Measurements from ENCODE around the gene GALNT11.
A peak's percentile ranks its signal among the peaks of the same experiment; 100 is the strongest.
"Not testable (repeated sequence)": the region's sequence is repeated elsewhere in the genome, so short reads cannot be mapped to it uniquely, and the experiment has no call there.

Gene GALNT11

DNA sequence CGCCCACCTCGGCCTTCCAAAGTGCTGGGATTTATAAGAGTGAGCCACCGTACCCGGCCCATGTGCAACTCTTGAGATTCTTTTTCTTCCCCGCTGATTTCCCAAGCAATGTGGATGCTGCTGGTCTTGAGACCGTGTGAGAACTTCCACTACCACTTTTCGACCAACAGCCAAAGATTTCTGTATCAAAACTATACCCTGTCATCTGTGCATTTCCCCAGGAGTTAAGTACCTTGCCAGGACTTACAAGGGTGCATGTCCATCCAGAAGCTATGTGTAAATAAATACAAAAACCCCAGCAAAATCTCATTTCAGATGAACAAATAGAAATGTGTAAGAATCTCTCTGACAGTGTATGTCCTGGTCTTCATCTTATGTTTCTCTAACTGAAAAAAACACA, 9.9 kb upstream of the GALNT11 start:
- Mint-ChIP-seq H3K9me3 (peaks cover 5% of the 10 kb centered on the region), H3K4me1 (no peaks in the 10 kb centered on the region), H3K36me3 (no peaks in the 10 kb centered on the region), H3K27ac (no peak overlapping the region), H3K4me3 (no peak overlapping the region), H3K27me3 (peaks cover 27% of the 10 kb centered on the region)
- no peak for ATAC-seq

DNA sequence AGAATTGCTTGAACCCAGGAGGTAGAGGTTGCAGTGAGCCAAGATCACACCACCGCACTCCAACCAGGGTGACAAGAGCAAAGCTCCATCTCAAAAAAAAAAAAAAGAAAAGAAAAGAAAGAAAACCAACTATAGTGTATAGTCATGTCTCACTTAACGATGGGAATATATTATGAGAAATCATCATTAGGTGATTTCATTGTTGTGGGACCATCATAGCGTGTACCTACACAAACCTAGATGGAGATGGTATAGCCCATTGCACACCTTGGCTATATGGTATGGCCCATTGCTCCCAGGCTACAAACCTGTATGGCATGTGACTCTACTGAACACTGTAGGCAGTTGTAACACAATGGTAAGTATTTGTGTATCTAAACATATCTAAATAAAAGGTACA, 8.5 kb upstream of the GALNT11 start:
- ATAC-seq: no peak
- Mint-ChIP-seq H3K36me3 (no peaks in the 10 kb centered on the region), H3K9me3 (peaks cover 5% of the 10 kb centered on the region)

DNA sequence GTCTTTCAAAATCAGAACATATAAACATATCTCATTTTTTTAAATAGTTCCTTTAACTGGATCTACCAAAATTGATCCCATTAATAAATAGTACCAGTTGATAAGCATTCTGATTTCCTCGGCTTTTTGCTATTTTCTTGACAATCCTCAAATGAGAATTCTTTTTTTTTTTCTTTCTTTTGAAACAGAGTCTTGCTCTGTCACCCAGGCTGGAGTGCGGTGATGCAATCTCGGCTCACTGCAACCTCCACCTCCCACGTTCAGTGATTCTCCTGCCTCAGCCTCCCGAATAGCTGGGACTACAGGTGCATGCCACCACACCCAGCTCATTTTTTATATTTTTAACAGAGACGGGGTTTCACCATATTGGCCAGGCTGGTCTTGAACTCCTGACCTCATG, 7.8 kb upstream of the GALNT11 start:
- not testable (repeated sequence) for H3K9me3 Mint-ChIP-seq, H3K36me3 Mint-ChIP-seq, ATAC-seq, H3K27me3 Mint-ChIP-seq, H3K27ac Mint-ChIP-seq, H3K4me3 Mint-ChIP-seq, H3K4me1 Mint-ChIP-seq

More for the DNA sequence above, 8.5 kb upstream of the GALNT11 start:
- H3K4me1 Mint-ChIP-seq: no peaks in the 10 kb centered on the region
- H3K4me3 Mint-ChIP-seq: no peak overlapping the region
- no peak overlapping the region for H3K27ac Mint-ChIP-seq
- H3K27me3 Mint-ChIP-seq: peaks cover 16% of the 10 kb centered on the region

DNA sequence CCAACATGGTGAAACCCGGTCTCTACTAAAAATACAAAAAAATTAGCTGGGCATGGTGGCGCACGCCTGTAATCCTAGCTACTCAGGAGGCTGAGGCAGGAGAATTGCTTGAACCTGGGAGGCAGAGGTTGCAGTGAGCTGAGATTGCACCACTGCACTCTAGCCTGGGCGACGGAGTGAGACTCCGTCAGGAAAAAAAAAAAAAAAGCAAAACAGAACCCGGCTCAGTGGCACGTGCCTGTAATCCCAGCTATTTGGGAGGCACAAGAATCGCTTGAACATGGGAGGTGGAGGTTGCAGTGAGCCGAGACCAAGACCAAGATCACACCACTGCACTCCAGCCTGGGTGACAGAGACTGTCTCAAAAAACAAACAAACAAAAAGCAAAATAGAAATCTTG, 3.7 kb upstream of the GALNT11 start:
- H3K4me1 Mint-ChIP-seq: peaks cover 13% of the 10 kb centered on the region
- not testable (repeated sequence) for H3K27me3 Mint-ChIP-seq, H3K36me3 Mint-ChIP-seq, H3K4me3 Mint-ChIP-seq, H3K9me3 Mint-ChIP-seq, ATAC-seq, H3K27ac Mint-ChIP-seq

DNA sequence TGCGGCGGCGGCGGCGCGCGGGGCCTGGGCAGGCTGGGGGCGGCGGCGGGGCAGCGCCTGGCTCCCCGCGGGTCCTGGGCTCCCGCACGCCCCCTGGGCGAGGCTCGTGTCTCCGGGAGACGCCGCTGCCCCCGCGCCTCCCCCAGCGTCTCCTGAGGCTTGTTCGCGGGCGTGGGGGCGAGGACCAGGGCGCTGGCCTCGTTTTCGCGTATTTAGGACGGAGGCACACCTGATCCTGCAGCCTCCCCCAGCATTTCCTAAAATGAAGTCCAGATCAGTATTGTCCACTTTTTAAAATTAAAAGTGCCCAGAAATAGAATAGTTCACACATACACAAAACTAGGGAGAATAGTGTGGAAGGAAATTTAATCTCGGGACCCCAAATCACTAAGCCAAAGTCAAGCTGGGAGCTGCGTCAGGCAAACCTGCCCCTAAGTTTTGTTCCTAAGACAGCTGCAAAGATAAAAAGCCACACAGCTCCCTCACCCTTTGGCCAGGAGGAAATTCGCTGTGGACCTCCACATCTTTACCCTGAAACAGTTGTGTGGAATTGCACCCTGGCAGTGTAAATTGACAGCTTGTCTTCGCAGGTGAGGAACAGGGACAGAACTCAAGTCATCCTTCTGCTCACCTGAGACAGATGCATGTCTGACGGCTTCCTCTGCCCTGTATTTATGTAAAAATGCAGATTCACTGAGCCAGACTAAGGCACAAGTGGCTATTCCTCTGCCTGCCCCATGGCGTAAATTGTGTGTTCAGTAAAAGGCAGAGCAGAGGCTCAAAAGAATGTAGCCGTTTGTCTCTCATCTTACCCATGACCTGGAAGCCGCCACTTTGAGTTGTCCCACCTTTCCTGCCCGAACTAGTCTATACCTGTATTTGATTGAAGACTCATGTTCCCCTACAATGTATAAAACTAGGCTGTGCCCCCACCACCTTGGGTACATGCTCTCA, 740 bp downstream of the GALNT11 start:
- Mint-ChIP-seq H3K36me3 (peaks cover 21% of the 10 kb centered on the region), H3K9me3 (no peaks in the 10 kb centered on the region), H3K27ac (peak overlapping the region; percentile 80), H3K4me1 (peaks cover 36% of the 10 kb centered on the region), H3K27me3 (no peaks in the 10 kb centered on the region), H3K4me3 (peak overlapping the region; percentile 77)
- ATAC-seq: no peak

DNA sequence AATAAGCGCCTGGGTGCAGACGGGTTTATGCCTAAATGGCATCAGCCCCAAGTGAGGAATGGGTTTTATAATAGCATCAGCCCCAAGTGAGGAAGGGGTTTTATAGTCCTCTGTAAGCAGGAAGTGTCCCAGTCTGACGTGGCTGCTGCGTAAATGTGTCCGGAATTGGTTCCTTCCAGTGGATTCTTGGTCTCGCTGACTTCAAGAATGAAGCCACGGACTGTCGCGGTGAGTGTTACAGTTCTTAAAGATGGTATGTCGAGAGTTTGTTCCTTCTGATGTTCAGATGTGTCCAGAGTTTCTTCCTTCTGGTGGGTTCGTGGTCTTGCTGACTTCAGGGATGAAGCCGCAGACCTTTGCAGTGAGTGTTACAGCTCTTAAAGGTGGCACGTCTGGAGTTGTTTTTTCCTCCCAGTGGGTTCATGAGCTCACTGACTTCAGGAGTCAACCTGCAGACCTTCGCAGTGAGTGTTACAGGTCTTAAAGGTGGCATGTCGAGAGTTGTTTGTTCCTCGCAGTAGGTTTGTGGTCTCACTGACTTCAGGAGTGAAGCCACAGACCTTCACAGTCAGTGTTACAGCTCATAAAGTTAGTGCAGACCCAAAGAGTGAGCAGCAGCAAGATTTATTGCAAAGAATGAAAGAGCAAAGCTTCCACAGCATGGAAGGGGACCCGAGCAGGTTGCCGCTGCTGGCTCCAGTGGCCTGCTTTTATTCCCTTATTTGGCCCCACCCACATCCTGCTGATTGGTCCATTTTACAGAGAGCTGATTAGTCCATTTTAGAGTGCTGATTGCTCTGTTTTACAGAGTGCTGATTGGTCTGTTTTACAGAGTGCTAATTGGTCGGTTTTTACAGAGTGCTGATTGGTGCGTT, 2.3 kb downstream of the GALNT11 start:
- peaks cover 21% of the 10 kb centered on the region for H3K36me3 Mint-ChIP-seq
- H3K4me3 Mint-ChIP-seq, H3K27ac Mint-ChIP-seq, H3K27me3 Mint-ChIP-seq, ATAC-seq, H3K9me3 Mint-ChIP-seq: not testable (repeated sequence)
- H3K4me1 Mint-ChIP-seq: peaks cover 36% of the 10 kb centered on the region

DNA sequence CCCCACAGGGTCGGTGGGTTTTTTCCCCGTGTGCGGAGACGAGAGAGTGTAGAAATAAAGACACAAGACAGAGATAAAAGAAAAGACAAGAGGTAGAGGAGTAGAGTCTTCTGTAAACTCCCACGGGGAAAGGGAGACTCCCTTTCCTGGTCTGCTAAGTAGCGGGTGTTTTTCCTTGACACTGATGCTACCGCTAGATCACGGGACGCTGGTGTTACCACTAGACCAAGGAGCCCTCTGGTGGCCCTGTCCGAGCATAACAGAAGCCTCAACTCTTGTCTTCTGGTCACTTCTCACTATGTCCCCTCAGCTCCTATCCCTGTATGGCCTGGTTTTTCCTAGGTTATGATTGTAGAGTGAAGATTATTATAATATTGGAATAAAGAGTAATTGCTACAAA, 4.6 kb downstream of the GALNT11 start:
- H3K4me3 Mint-ChIP-seq, H3K27me3 Mint-ChIP-seq, H3K9me3 Mint-ChIP-seq, ATAC-seq, H3K27ac Mint-ChIP-seq: not testable (repeated sequence)
- H3K4me1 Mint-ChIP-seq: peaks cover 33% of the 10 kb centered on the region
- peaks cover 23% of the 10 kb centered on the region for H3K36me3 Mint-ChIP-seq

DNA sequence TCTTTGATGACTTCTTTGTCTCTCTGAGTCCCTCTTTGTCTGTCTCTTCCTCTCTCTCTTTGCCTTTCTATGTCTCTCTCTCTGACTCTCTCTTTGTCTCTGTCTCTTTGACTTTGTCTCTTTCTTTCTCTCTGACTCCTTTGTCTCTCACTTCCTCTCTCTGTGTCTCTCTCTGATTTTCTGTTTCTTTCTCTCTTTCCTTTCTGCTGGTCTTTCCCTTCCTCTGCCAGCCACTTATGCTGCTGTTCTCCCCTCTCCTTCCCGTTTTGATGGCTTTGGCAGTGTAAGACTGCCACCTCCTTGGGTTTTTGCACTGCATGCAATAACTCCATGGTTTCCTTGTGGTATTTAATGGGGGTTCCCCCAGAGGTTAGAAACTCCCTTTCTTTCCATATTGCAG, 5.2 kb downstream of the GALNT11 start:
- ATAC-seq, H3K4me3 Mint-ChIP-seq, H3K9me3 Mint-ChIP-seq, H3K27ac Mint-ChIP-seq, H3K27me3 Mint-ChIP-seq: not testable (repeated sequence)
- Mint-ChIP-seq H3K4me1 (peaks cover 31% of the 10 kb centered on the region), H3K36me3 (peaks cover 29% of the 10 kb centered on the region)

DNA sequence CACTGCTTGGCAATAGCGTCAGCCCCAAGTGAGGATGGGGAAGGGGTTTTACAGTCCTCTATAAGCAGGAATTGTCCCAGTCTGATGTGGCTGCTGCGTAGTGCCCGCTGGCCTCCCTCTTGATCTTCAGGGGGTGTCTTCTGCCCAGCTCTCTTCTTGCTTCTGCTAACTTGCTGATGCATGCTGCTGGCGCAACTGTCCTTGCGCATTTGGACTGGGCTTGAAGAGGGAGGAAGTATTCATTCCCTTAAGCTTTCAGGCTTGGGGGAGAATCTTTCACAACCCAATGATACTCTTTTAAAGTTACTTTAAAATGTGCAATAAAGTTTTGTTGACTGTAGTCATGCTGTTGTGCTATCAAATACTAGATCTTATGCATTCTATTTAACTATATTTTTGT, 10.3 kb downstream of the GALNT11 start:
- Mint-ChIP-seq H3K27me3 (no peaks in the 10 kb centered on the region), H3K4me1 (peaks cover 9% of the 10 kb centered on the region), H3K9me3 (peaks cover 20% of the 10 kb centered on the region), H3K36me3 (peaks cover 54% of the 10 kb centered on the region), H3K4me3 (no peak overlapping the region), H3K27ac (no peak overlapping the region)
- no peak for ATAC-seq

DNA sequence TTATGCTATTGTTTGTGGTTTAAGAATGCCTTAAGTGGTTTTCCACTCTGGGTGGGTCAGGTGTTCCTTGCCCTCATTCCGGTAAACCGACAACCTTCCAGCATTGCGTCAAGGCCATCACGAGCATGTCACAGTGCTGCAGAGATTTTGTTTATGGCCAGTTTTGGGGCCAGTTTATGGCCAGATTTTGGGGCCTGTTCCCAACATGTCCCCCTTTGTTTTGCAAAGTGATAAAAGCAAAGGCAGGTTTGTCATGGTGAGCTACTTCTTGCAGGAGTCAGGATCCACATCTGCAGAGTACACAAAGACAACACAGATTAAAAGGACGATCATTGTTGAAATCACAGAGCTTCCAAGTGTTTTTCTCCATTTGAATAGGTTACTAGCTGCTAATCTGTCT, 12.9 kb downstream of the GALNT11 start:
- Mint-ChIP-seq H3K9me3 (peaks cover 23% of the 10 kb centered on the region), H3K36me3 (peaks cover 71% of the 10 kb centered on the region)
- not testable (repeated sequence) for H3K27ac Mint-ChIP-seq, H3K4me3 Mint-ChIP-seq, H3K27me3 Mint-ChIP-seq, H3K4me1 Mint-ChIP-seq, ATAC-seq

DNA sequence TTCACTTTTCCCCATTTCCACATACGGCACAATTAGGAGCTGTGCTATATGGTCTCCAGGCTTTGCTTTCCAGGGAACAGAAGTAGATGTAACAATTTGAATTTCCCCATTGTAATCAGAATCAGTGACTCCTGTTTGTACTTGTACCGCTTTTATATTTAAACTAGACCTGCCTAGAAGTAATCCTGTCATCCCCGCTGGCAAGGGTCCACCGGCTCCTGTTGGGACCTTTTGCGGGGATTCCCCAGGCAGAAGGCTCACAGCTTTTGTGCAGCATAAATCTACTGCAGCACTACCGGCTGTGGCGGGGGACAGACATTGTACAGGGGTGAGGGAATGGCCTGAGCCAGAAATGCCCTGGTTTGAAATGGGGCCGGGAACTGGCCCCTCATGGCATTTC, 17.6 kb downstream of the GALNT11 start:
- Mint-ChIP-seq H3K9me3 (peaks cover 21% of the 10 kb centered on the region), H3K36me3 (peaks cover 70% of the 10 kb centered on the region)
- not testable (repeated sequence) for H3K27me3 Mint-ChIP-seq, H3K4me1 Mint-ChIP-seq, H3K27ac Mint-ChIP-seq, ATAC-seq, H3K4me3 Mint-ChIP-seq

DNA sequence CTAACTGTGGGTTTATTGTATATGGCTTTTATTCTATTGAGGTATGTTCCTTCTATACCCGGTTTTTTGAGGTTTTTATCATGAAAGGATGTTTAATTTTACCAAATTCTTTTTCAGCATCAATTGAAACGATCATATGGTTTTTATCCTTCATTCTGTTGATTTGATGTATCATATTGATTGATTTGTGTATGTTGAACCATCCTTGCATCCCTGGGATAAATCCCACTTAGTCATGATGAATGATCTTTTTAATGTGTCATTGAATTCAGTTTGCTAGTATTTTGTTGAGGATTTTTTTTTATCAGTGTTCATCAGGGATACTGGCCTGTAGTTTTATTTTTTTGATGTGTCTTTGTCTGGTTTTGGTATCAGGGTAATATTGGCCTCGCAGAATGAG, 19.4 kb downstream of the GALNT11 start:
- not testable (repeated sequence) for H3K4me3 Mint-ChIP-seq, H3K27me3 Mint-ChIP-seq, H3K4me1 Mint-ChIP-seq, ATAC-seq, H3K27ac Mint-ChIP-seq
- peaks cover 19% of the 10 kb centered on the region for H3K9me3 Mint-ChIP-seq
- H3K36me3 Mint-ChIP-seq: peaks cover 69% of the 10 kb centered on the region

DNA sequence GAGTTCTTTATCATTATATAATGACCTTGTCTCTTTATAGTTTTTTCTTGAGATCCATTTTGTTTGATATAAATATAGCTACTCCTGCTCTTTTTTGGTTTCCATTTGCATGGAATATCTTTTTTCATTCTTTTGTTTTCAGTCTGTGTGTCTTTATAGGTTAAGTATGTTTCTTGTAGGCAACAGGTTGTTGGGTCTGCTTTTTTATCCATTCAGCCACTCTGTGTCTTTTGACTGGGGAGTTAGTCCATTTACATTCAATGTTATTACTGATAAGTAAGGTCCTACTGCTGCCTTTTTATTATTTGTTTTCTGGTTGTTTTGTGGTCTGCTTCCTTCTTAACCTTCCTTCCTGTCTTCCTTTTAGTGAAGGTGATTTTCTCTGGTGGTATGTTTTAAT, 21.1 kb downstream of the GALNT11 start:
- H3K4me1 Mint-ChIP-seq: peaks cover 5% of the 10 kb centered on the region

DNA sequence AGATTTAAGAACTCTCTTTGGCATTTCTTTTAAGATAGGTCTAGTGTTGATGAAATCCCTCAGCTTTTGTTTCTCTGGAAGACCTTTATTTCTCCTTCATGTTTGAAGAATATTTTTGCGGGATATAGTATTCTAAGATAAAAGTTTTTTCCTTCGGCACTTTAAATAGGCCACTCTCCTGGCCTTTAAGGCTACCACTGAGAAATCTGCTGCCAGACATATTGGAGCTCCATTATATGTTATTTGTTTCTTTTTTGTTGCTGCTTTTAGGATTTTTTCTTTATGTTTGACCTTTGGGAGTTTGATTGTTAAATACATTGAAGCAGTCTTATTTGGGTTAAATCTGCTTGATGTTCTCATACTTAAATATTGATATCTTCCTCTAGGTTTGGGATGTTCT, 22.6 kb downstream of the GALNT11 start:
- Mint-ChIP-seq H3K27me3 (no peaks in the 10 kb centered on the region), H3K36me3 (peaks cover 47% of the 10 kb centered on the region), H3K4me1 (peaks cover 5% of the 10 kb centered on the region), H3K4me3 (no peak overlapping the region), H3K27ac (no peak overlapping the region), H3K9me3 (peaks cover 19% of the 10 kb centered on the region)
- no peak for ATAC-seq

More for the DNA sequence above, 21.1 kb downstream of the GALNT11 start:
- Mint-ChIP-seq H3K4me3 (no peak overlapping the region), H3K9me3 (peaks cover 19% of the 10 kb centered on the region), H3K27me3 (no peaks in the 10 kb centered on the region), H3K27ac (no peak overlapping the region), H3K36me3 (peaks cover 53% of the 10 kb centered on the region)
- ATAC-seq: no peak

DNA sequence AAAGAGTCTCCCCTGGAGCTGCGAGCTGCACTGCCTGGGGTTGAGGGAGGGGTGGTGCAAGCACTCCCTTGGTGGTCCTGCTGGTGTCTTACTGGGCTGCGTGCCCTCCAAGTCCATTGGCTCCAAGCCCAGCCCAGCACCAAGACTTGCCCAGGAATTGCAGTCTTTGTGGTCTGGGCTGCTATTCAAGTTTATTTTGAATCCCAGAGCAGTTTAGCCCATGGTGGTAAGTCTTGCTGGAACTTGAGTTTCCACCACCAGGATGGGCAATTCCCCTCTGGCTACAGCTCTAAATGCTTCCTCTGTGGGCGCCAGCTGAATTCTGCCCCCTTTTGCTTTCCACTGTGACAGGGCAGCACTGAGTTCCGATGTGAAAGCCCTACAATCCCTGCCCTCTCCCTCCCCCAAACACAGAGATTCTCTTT, 25.1 kb downstream of the GALNT11 start:
- Mint-ChIP-seq H3K36me3 (peaks cover 31% of the 10 kb centered on the region), H3K4me1 (peaks cover 5% of the 10 kb centered on the region), H3K27me3 (no peaks in the 10 kb centered on the region), H3K27ac (no peak overlapping the region), H3K9me3 (peaks cover 14% of the 10 kb centered on the region), H3K4me3 (no peak overlapping the region)
- no peak for ATAC-seq

Data from stimulated activated memory B cell treated with anti-CD40 and anti-IgM and Interleukin-4, amounts not matched to agents 10 μg/mL and 1 μg/mL and 100 μg/mL, for 72 hours (primary cell).